Naive thymus-derived CD4-positive, alpha-beta T cell (primary cell): ENCODE measurements around the gene KCNG1. TPM values are rescaled to one million over a fixed set of nuclear protein-coding genes. Genes with fewer than 3 reads are reported as not detected.
A peak's percentile ranks its signal among the peaks of the same experiment; 100 is the strongest.

Source experiments
- ATAC-seq: fragments of 150-1000 bp; cut with Tn5 transposase; 2 replicates; pipeline ENCODE4 v1.10.0; 2021; ENCODE audit warnings: mild to moderate bottlenecking, moderate library complexity
- CTCF ChIA-PET: fragments of 350-600 bp; sonication (Branson Sonifier 250); formaldehyde crosslinking; loops from one replicate; lab custom pipeline; 2021; ENCODE audit warnings: antibody characterized with exemption; lab: Charles Lee
- POLR2A ChIA-PET: fragments of 350-600 bp; sonication (Branson Sonifier 250); formaldehyde crosslinking; loops from one replicate; lab custom pipeline; 2021; ENCODE audit warnings: antibody characterized with exemption, inconsistent platforms; lab: Charles Lee
- DNase-seq, 9 donors: peaks; one replicate each; pipeline versions ENCODE4 v3.0.0 to v3.0.0-alpha.2; 2020 to 2022; ENCODE audit warnings: mixed read lengths in 1 of 9
- H3K27ac ChIP-seq: one replicate; pipeline ENCODE4 v1.7.0; 2013; ENCODE audit warnings: mild to moderate bottlenecking, low read depth, low read length, moderate library complexity
- H3K27me3 ChIP-seq, 2 donors: one replicate each; pipeline ENCODE4 v1.7.0; 2013; ENCODE audit warnings: low read length in 2 of 2, mild to moderate bottlenecking in 2 of 2, moderate library complexity in 2 of 2; ENCODE audit not compliant: control insufficient read depth in 2 of 2, insufficient read depth in 2 of 2
- H3K36me3 ChIP-seq, 3 experiments: 1 replicate in 2 of 3; 2 replicates in 1 of 3; pipeline ENCODE4 v1.7.0; 2013; ENCODE audit warnings: low read length in 3 of 3, mild to moderate bottlenecking in 3 of 3, moderate library complexity in 1 of 3; ENCODE audit not compliant: insufficient read depth in 3 of 3, control insufficient read depth in 2 of 3
- H3K4me1 ChIP-seq, 2 donors: one replicate each; pipeline ENCODE4 v1.7.0; 2013; ENCODE audit warnings: low read length in 2 of 2, mild to moderate bottlenecking in 2 of 2, moderate library complexity in 1 of 2; ENCODE audit not compliant: control insufficient read depth in 2 of 2, insufficient read depth in 2 of 2
- H3K4me3 ChIP-seq: 2 replicates; pipeline ENCODE4 v1.7.0; 2013; ENCODE audit warnings: mild to moderate bottlenecking, low read length
- H3K9me3 ChIP-seq, 3 experiments: 1 replicate in 2 of 3; 2 replicates in 1 of 3; pipeline ENCODE4 v1.7.0; 2013; ENCODE audit warnings: low read length in 3 of 3; ENCODE audit not compliant: control insufficient read depth in 2 of 3
- H3K27ac Mint-ChIP-seq, 9 donors: one replicate each; pipeline ENCODE4 v1.8.0; 2020 to 2022; ENCODE audit warnings: mixed read lengths in 9 of 9, mild to moderate bottlenecking in 8 of 9, moderate library complexity in 5 of 9, inconsistent platforms in 2 of 9
- H3K27me3 Mint-ChIP-seq, 5 donors: one replicate each; pipeline ENCODE4 v1.8.0; 2021 to 2022; ENCODE audit warnings: mixed read lengths in 5 of 5, mild to moderate bottlenecking in 1 of 5
- H3K36me3 Mint-ChIP-seq, 5 donors: one replicate each; pipeline ENCODE4 v1.8.0; 2020 to 2022; ENCODE audit warnings: mixed read lengths in 5 of 5, mild to moderate bottlenecking in 3 of 5, inconsistent platforms in 1 of 5
- H3K4me1 Mint-ChIP-seq, 7 donors: one replicate each; pipeline ENCODE4 v1.8.0; 2020 to 2022; ENCODE audit warnings: mixed read lengths in 7 of 7, mild to moderate bottlenecking in 3 of 7, inconsistent platforms in 1 of 7
- H3K4me3 Mint-ChIP-seq, 10 donors: one replicate each; pipeline ENCODE4 v1.8.0; 2020 to 2022; ENCODE audit warnings: mild to moderate bottlenecking in 10 of 10, mixed read lengths in 10 of 10, moderate library complexity in 6 of 10, inconsistent platforms in 2 of 10
- H3K9me3 Mint-ChIP-seq, 11 donors: one replicate each; pipeline ENCODE4 v1.8.0; 2020 to 2022; ENCODE audit warnings: mixed read lengths in 11 of 11, mild to moderate bottlenecking in 4 of 11, inconsistent platforms in 1 of 11, moderate library complexity in 1 of 11
- intact Hi-C, 2 donors: fragments of 100-400 bp; cut with micrococcal nuclease; formaldehyde crosslinking; loops; one replicate each; pipeline ENCODE4 v1.15.1; 2023
- polyA plus RNA-seq, 2 donors: library from polyadenylated mRNA; unstranded; fragments of 300-500 nt; fragmentation: Illumina TruSeq; gene quantifications; one replicate each; pipeline ENCODE4 v1.2.3, GENCODE V29; 2021
- total RNA-seq, 6 experiments: library from RNA in 5 of 6; stranded (reverse) in 5 of 6; gene quantifications; 1 replicate in 5 of 6; 2 replicates in 1 of 6; pipeline ENCODE4 v1.2.3 and lab custom pipeline; 2021 to 2026

KCNG1 gene
- total and polyA plus RNA-seq, 7 experiments from 2014 or later: 0.17 to 0.73 TPM; not detected in 5

DNA sequence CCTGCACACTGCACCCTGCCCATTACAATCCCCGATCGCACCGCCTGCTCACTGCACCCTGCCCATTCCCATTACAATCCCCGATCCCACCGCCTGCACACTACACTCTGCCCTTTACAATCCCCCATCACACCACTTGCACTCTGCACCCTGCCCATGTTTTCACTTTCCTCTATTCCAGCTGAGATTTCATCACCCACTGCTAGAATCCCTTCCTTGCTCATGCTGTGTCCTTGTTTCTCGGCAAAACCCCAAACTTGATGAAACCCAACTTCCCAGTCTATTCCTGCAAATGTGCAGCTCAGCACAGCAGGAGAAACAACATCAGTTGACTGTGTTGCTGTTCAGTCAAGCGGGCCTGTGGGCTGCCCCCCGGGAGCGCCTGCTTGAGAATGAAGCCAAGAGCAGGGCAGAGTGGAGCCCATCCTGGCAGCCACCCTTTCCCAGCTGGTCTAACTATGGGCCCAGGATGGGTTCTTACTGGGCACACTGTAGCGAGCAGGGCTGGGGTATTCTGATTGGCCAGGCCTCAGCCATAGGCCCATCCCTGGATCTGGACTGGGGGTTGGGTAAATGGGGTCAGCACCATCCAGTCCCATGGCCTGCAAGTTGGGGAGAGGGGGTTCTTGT is 47.1 kb downstream of the KCNG1 start:
- POLR2A ChIA-PET: no interaction called here
- DNase-seq: no peak
- no peak overlapping the region for H3K27ac ChIP-seq
- intact Hi-C loops: no loop called here
- no peaks in the 10 kb centered on the region for H3K27me3 ChIP-seq
- Mint-ChIP-seq H3K27me3 (peaks cover 6 to 31% (median 14%) of the 10 kb centered on the region in 5 donors), H3K36me3 (no peaks in the 10 kb centered on the region), H3K27ac (no peak overlapping the region), H3K9me3 (peaks cover 0 to 2% (median 0%) of the 10 kb centered on the region in 11 donors), H3K4me3 (no peak overlapping the region), H3K4me1 (peaks cover 0 to 4% (median 0%) of the 10 kb centered on the region in 7 donors)
- H3K4me1 ChIP-seq: no peaks in the 10 kb centered on the region
- no peak overlapping the region for H3K4me3 ChIP-seq
- no peaks in the 10 kb centered on the region for H3K36me3 ChIP-seq
- ATAC-seq: no peak
- CTCF ChIA-PET: no interaction called here
- no peaks in the 10 kb centered on the region for H3K9me3 ChIP-seq

DNA sequence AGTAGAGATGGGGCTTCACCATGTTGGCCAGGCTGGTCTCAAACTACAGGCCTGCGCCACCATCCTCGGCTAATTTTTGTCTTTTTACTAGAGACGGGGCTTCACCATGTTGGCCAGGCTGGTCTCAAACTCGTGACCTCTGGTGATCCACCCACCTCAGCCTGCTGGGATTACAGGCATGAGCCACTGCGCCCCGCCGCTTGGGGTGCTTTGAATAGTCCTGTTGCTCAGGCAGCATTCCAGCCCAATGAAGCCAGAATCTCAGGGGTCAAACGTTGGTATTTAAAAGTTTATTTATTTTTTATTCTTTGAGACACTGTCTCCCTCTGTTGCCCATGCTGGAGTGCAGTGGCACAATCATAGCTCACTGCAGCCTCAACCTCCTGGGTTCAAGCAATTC is 53.0 kb downstream of the KCNG1 start:
- intact Hi-C loops: no loop called here
- Mint-ChIP-seq H3K36me3 (no peaks in the 10 kb centered on the region), H3K4me3 (no peak overlapping the region), H3K4me1 (peaks cover 0 to 2% (median 0%) of the 10 kb centered on the region in 7 donors), H3K27ac (no peak overlapping the region), H3K9me3 (peaks cover 0 to 2% (median 0%) of the 10 kb centered on the region in 11 donors), H3K27me3 (peaks cover 0 to 12% (median 0%) of the 10 kb centered on the region in 5 donors)
- Histone ChIP-seq H3K9me3 (no peaks in the 10 kb centered on the region), H3K4me3 (no peak overlapping the region), H3K4me1 (no peaks in the 10 kb centered on the region), H3K36me3 (no peaks in the 10 kb centered on the region), H3K27me3 (no peaks in the 10 kb centered on the region), H3K27ac (no peak overlapping the region)
- DNase-seq (no peak), ATAC-seq (no peak)
- ChIA-PET POLR2A (no interaction called here), CTCF (no interaction called here)

DNA sequence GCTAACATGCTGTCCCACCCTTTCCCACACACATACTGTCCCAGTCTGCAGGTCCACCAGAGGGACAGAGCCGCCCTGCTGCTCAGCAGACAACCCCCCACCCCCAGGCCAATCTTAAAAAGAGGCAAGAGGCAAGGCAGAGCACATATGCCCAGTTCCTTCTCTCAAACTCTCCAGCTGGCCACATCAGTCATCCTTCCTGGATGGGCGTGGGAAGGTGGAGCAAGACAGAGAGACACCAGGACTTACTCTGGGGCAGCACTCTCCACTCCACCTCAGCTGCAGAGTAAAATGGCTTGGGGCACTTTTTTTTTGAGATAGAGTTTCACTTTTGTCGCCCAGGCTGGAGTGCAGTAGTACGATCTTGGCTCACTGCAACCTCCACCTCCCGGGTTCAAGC is 53.5 kb downstream of the KCNG1 start:
- POLR2A ChIA-PET: no interaction called here
- H3K27me3 Mint-ChIP-seq: peaks cover 0 to 10% (median 0%) of the 10 kb centered on the region in 5 donors
- no peak overlapping the region for H3K4me3 ChIP-seq
- no peaks in the 10 kb centered on the region for H3K9me3 Mint-ChIP-seq
- no peak overlapping the region for H3K4me3 Mint-ChIP-seq
- no peak for DNase-seq
- H3K27ac Mint-ChIP-seq: no peak overlapping the region
- H3K36me3 ChIP-seq: no peaks in the 10 kb centered on the region
- H3K4me1 Mint-ChIP-seq: peaks cover 0 to 4% (median 0%) of the 10 kb centered on the region in 7 donors
- no peaks in the 10 kb centered on the region for H3K36me3 Mint-ChIP-seq
- intact Hi-C loops: no loop called here
- no peaks in the 10 kb centered on the region for H3K4me1 ChIP-seq
- no peak overlapping the region for H3K27ac ChIP-seq
- no peaks in the 10 kb centered on the region for H3K27me3 ChIP-seq
- H3K9me3 ChIP-seq: no peaks in the 10 kb centered on the region
- no peak for ATAC-seq
- CTCF ChIA-PET: no interaction called here

DNA sequence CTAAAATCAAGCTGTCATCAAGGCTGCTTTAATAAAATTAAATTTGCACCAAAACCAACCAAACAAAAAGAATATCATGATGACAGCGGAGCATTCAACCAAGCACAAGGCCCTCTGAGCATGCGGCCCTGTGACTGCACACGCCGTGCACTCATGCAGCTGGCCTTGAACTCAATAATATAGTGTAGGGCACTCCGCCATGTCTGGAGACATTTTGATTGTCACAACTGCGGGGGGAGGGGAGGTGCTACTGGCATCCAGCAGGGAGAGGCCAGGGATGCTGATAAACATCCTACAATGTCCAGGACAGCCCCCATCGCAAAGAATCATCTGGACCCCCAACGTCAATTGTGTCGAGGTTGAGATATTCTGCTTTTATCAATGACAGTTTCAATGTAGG is 54.6 kb downstream of the KCNG1 start:
- H3K9me3 ChIP-seq: no peaks in the 10 kb centered on the region

DNA sequence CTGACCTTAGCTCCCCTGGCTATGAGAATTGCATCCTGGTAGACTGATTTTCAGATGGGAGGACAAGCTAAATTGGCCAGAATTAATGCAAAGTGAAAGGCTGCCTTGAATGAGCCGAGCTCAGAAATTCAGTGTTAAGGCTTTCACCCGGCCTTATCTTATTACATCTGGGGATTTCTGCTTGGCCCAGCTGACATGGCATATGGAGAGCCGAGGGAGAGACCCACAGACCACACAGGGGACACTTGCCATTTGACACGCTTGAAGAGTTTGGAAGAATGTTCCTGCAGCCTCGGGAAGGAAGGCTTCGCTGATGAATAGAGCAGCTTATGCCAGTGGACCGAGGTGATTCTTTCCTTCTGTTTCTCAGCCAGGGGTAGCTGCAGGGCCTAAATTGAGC is 55.3 kb downstream of the KCNG1 start:
- peaks cover 0 to 6% (median 0%) of the 10 kb centered on the region in 5 donors for H3K36me3 Mint-ChIP-seq
- Histone ChIP-seq H3K4me1 (no peaks in the 10 kb centered on the region), H3K9me3 (no peaks in the 10 kb centered on the region), H3K4me3 (no peak overlapping the region), H3K27ac (no peak overlapping the region), H3K36me3 (no peaks in the 10 kb centered on the region), H3K27me3 (no peaks in the 10 kb centered on the region)
- H3K4me3 Mint-ChIP-seq: no peak overlapping the region
- peaks cover 0 to 7% (median 0%) of the 10 kb centered on the region in 5 donors for H3K27me3 Mint-ChIP-seq
- ChIA-PET POLR2A (interaction anchor here (1.0 kb wide), 1 partner anchor 9 kb away, joined by 3 read pairs; the partner anchor contains the start of gene MOCS3), CTCF (interaction anchor here (1.5 kb wide), 1 partner anchor 150 kb away, joined by 3 read pairs; no protein-coding TSS in a partner anchor)
- intact Hi-C loops: no loop called here
- ATAC-seq (no peak), DNase-seq (no peak)
- no peaks in the 10 kb centered on the region for H3K9me3 Mint-ChIP-seq
- H3K4me1 Mint-ChIP-seq: peaks cover 0 to 8% (median 4%) of the 10 kb centered on the region in 7 donors
- no peak overlapping the region for H3K27ac Mint-ChIP-seq

More for the DNA sequence above, 54.6 kb downstream of the KCNG1 start:
- DNase-seq (no peak), ATAC-seq (no peak)
- POLR2A ChIA-PET: interaction anchor here (1.0 kb wide), 1 partner anchor 10 kb away, joined by 4 read pairs; the partner anchor contains the start of genes DPM1 and MOCS3
- no peaks in the 10 kb centered on the region for H3K9me3 Mint-ChIP-seq
- H3K27me3 Mint-ChIP-seq: peaks cover 0 to 10% (median 0%) of the 10 kb centered on the region in 5 donors
- no peaks in the 10 kb centered on the region for H3K36me3 ChIP-seq
- H3K36me3 Mint-ChIP-seq: peaks cover 0 to under 1% (median 0%) of the 10 kb centered on the region in 5 donors
- no peak overlapping the region for H3K27ac Mint-ChIP-seq
- H3K4me1 Mint-ChIP-seq: peaks cover 0 to 7% (median 2%) of the 10 kb centered on the region in 7 donors
- intact Hi-C loops: no loop called here
- H3K27me3 ChIP-seq: no peaks in the 10 kb centered on the region
- no peaks in the 10 kb centered on the region for H3K4me1 ChIP-seq
- H3K4me3 Mint-ChIP-seq: no peak overlapping the region
- no peak overlapping the region for H3K4me3 ChIP-seq
- CTCF ChIA-PET: interaction anchor here (1.5 kb wide), 1 partner anchor 151 kb away, joined by 3 read pairs; no protein-coding TSS in a partner anchor
- H3K27ac ChIP-seq: no peak overlapping the region

DNA sequence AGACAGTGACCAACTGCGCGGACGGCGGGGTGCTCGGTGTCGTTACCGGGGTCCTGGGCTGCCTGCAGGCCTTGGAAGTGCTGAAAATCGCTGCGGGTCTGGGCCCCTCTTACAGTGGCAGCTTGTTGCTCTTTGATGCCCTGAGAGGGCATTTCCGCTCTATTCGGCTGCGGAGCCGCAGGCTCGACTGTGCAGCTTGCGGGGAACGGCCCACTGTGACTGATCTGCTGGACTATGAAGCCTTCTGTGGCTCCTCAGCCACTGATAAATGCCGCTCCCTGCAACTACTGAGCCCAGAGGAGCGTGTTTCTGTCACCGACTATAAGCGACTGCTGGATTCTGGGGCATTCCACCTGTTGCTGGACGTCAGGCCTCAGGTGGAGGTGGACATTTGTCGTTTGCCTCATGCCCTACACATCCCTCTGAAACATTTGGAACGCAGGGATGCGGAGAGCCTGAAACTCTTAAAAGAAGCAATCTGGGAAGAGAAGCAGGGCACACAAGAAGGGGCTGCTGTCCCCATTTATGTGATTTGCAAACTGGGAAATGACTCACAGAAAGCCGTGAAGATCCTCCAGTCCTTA is 63.3 kb downstream of the KCNG1 start:
- DNase-seq (peak in 1 of 9 donors; percentile 14), ATAC-seq (no peak)
- H3K9me3 Mint-ChIP-seq: peaks cover 0 to 3% (median 0%) of the 10 kb centered on the region in 11 donors
- Histone ChIP-seq H3K36me3 (peaks cover 0 to 18% (median 0%) of the 10 kb centered on the region in 3 experiments), H3K4me1 (peaks cover 22 to 25% of the 10 kb centered on the region in 2 donors), H3K9me3 (no peaks in the 10 kb centered on the region), H3K27me3 (no peaks in the 10 kb centered on the region), H3K27ac (peak overlapping the region; percentile 93), H3K4me3 (peak overlapping the region; percentile 93)
- peaks cover 25 to 72% (median 65%) of the 10 kb centered on the region in 7 donors for H3K4me1 Mint-ChIP-seq
- intact Hi-C loops: loop anchor here in 1 of 2 donors (2.0 kb wide), 1 partner anchor 441 kb away; no protein-coding TSS in a partner anchor
- peaks cover 0 to 2% (median 0%) of the 10 kb centered on the region in 5 donors for H3K27me3 Mint-ChIP-seq
- H3K27ac Mint-ChIP-seq: peak overlapping the region in 8 of 9 donors; percentile 30 to 100 (median 98)
- CTCF ChIA-PET: interaction anchor here (0.6 to 1.5 kb wide), 2 partner anchors 30 to 172 kb away, joined by 3 to 4 read pairs; no protein-coding TSS in a partner anchor
- POLR2A ChIA-PET: interaction anchor here (0.6 to 3.2 kb wide), 5 partner anchors 8 to 1534 kb away, joined by 3 to 95 read pairs (median 3); partner anchors contain the start of genes ADNP and BCAS4
- peaks cover 0 to 21% (median 12%) of the 10 kb centered on the region in 5 donors for H3K36me3 Mint-ChIP-seq
- H3K4me3 Mint-ChIP-seq: peak overlapping the region; percentile 92 to 99 (median 98)
